ENCODE results near the gene SIM1.

DNA sequence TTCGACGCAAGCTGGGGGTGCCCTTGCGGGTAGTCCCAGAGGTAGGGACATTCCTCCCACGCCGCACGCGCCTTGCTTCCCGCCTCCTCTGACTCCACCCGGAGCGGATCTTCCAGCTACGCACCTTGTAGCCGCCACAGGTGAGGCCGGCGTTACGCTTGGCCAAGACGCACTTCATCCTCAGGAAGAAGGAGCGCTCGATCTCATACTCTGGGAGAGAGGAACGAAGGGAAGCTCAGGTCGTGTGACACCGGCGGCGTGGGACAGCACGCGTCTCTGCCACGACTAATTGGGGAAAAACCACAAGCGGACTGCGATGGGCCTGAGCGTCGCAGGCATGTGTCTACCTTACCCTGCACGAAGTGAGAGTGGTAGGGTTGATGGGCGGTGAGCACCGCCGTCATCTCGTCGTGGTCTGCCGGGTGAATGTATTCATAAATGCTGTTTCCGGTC is 15.5 kb downstream of the SIM1 start:
- TF ChIP-seq POLR2AphosphoS5 (IDR thresholded peaks at IDR 0.05) (no peak), EP300 (IDR thresholded peaks at IDR 0.05; ENCODE audit: low read depth) (no peak)
- TF ChIP-seq, protein P1, sequence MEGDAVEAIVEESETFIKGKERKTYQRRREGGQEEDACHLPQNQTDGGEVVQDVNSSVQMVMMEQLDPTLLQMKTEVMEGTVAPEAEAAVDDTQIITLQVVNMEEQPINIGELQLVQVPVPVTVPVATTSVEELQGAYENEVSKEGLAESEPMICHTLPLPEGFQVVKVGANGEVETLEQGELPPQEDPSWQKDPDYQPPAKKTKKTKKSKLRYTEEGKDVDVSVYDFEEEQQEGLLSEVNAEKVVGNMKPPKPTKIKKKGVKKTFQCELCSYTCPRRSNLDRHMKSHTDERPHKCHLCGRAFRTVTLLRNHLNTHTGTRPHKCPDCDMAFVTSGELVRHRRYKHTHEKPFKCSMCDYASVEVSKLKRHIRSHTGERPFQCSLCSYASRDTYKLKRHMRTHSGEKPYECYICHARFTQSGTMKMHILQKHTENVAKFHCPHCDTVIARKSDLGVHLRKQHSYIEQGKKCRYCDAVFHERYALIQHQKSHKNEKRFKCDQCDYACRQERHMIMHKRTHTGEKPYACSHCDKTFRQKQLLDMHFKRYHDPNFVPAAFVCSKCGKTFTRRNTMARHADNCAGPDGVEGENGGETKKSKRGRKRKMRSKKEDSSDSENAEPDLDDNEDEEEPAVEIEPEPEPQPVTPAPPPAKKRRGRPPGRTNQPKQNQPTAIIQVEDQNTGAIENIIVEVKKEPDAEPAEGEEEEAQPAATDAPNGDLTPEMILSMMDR (IDR thresholded peaks at IDR 0.05), result no peak

All from transverse colon (tissue), 4 donors.